K562 (cell line): ENCODE results near the gene CD160. TPM values are rescaled to one million over a fixed set of nuclear protein-coding genes. Genes with fewer than 3 reads are reported as not detected.

ENCODE experiments used
- ATAC-seq: fragments of 200-7000 bp; cut with Tn5 transposase; 3 replicates; pipeline ENCODE4 v1.9.1; 2020; ENCODE audit warnings: moderate library complexity
- BruUV-seq: library from RNA; stranded (reverse); fragments of 400-500 nt; replicated peaks from 2 replicates; lab custom pipeline; 2021; lab: Mats Ljungman, UMichigan
- CTCF ChIA-PET: fragments of 300-600 bp; formaldehyde crosslinking; extraction: SDS; loops from one replicate; lab custom pipeline; 2021; ENCODE audit warnings: low intra/inter-chr PET ratio; lab: Yijun Ruan, JAX
- POLR2A ChIA-PET: fragments of 300-600, 350-650 bp; sonication (Branson Sonifier 250); formaldehyde crosslinking; extraction: SDS; loops from one replicate; lab custom pipeline; 2021; ENCODE audit warnings: antibody characterized with exemption, inconsistent platforms; lab: Yijun Ruan, JAX
- DNase-seq, 4 experiments: peaks; one replicate each; pipeline versions ENCODE4 v3.0.0 to v3.0.0-alpha.2; 2011 to 2018; ENCODE audit warnings: low spot score in 3 of 4, mixed read lengths in 3 of 4; ENCODE audit errors: extremely low read depth in 1 of 4
- FAIRE-seq: peaks from 2 replicates; lab custom pipeline; 2011; peaks lifted over from hg19 to GRCh38; lab: Jason Lieb, UNC
- H2AFZ ChIP-seq: 2 replicates; pipeline ENCODE4 v1.6.0; 2011; ENCODE audit warnings: low read depth, low read length, control low read depth, inconsistent platforms
- H3K27ac ChIP-seq: fragments of 200-600 bp; 3 replicates; pipeline ENCODE4 v1.8.0; 2011; ENCODE audit warnings: low read depth, mild to moderate bottlenecking, control low read depth, inconsistent platforms, low read length, moderate library complexity, mixed read lengths; ENCODE audit errors: extremely low read depth
- H3K27me3 ChIP-seq, 2 experiments: fragments of 300-600 bp in 1 of 2; 2 replicates in 1 of 2; 3 replicates in 1 of 2; pipeline versions ENCODE4 v1.6.0 to v1.8.0; 2011; ENCODE audit warnings: inconsistent platforms in 2 of 2, low read length in 2 of 2, mild to moderate bottlenecking in 1 of 2, mixed read lengths in 1 of 2, moderate library complexity in 1 of 2; ENCODE audit not compliant: control insufficient read depth in 2 of 2, insufficient read depth in 2 of 2
- H3K36me3 ChIP-seq: fragments of 300-600 bp; 3 replicates; pipeline ENCODE4 v1.8.0; 2011; ENCODE audit warnings: mild to moderate bottlenecking, low read length, inconsistent platforms; ENCODE audit not compliant: control insufficient read depth, insufficient read depth
- H3K4me1 ChIP-seq, 2 experiments: fragments of 200-600 bp in 1 of 2; replicated peaks in 1 of 2; 2 replicates in 1 of 2; 3 replicates in 1 of 2; pipeline versions ENCODE4 v1.5.1 to v1.8.0; 2011; ENCODE audit warnings: inconsistent platforms in 2 of 2, low read length in 2 of 2, mild to moderate bottlenecking in 1 of 2, mixed read lengths in 1 of 2, moderate library complexity in 1 of 2; ENCODE audit not compliant: control insufficient read depth in 2 of 2, insufficient read depth in 2 of 2
- H3K4me2 ChIP-seq: 2 replicates; pipeline ENCODE4 v1.6.1; 2011; ENCODE audit warnings: low read length, control low read depth, inconsistent platforms, mixed read lengths; ENCODE audit not compliant: insufficient read depth
- H3K4me3 ChIP-seq: fragments of 200-600 bp; sonication (generic), shearing (Covaris generic); 2 replicates; pipeline ENCODE4 v1.5.1; 2016; ENCODE audit warnings: control low read depth, inconsistent platforms
- H3K79me2 ChIP-seq: fragments of 200-600 bp; 3 replicates; pipeline ENCODE4 v1.8.0; 2011; ENCODE audit warnings: low read length, inconsistent platforms; ENCODE audit not compliant: control insufficient read depth, insufficient read depth
- H3K9ac ChIP-seq, 2 experiments: 2 replicates each; pipeline versions ENCODE4 v1.6.0 to v1.6.1; 2011; ENCODE audit warnings: low read depth in 2 of 2, low read length in 2 of 2, control low read depth in 1 of 2, inconsistent platforms in 1 of 2, mild to moderate bottlenecking in 1 of 2, mixed read lengths in 1 of 2; ENCODE audit not compliant: insufficient read depth in 1 of 2
- H3K9me1 ChIP-seq: one replicate; pipeline ENCODE4 v1.6.0; 2011; ENCODE audit warnings: inconsistent platforms, mild to moderate bottlenecking, low read length, moderate library complexity; ENCODE audit not compliant: control insufficient read depth, insufficient read depth
- H3K9me3 ChIP-seq: replicated peaks from 2 replicates; pipeline ENCODE4 v1.5.1; 2011; ENCODE audit warnings: low read depth, low read length, inconsistent platforms; ENCODE audit not compliant: control insufficient read depth, insufficient read depth
- H4K20me1 ChIP-seq: replicated peaks from 2 replicates; pipeline ENCODE4 v1.6.1; 2011; ENCODE audit warnings: low read length, inconsistent platforms, mixed read lengths; ENCODE audit not compliant: control insufficient read depth, insufficient read depth
- ERF ChIP-seq: fragments of 450-650 bp; formaldehyde crosslinking; IDR thresholded peaks from 2 replicates; pipeline ENCODE4 v1.4.0; 2020; ENCODE audit warnings: mild to moderate bottlenecking, mixed read lengths
- MYBL2 ChIP-seq, 2 experiments: fragments of 450-650 bp in 1 of 2; sonication (generic) in 1 of 2; formaldehyde crosslinking in 1 of 2; IDR thresholded peaks; 2 replicates each; pipeline versions ENCODE4 v1.6.1 to v1.8.1; 2017 to 2022; ENCODE audit warnings: borderline replicate concordance in 1 of 2, inconsistent platforms in 1 of 2, low read depth in 1 of 2, mild to moderate bottlenecking in 1 of 2, missing genetic modification reagents in 1 of 2, moderate library complexity in 1 of 2
- RBBP5 ChIP-seq: fragments of 200-600 bp; sonication (generic); IDR thresholded peaks from 2 replicates; pipeline ENCODE4 v1.6.1; 2012; ENCODE audit warnings: borderline replicate concordance, mild to moderate bottlenecking, low read length, control low read depth, inconsistent platforms; ENCODE audit not compliant: insufficient read depth, poor library complexity, severe bottlenecking
- SAFB2 ChIP-seq: fragments of 200-400 bp; formaldehyde crosslinking; IDR thresholded peaks from 2 replicates; pipeline ENCODE4 v1.6.1; 2018; ENCODE audit warnings: borderline replicate concordance, low read length, low read depth, moderate library complexity; ENCODE audit not compliant: severe bottlenecking
- ZFP91 ChIP-seq: sonication (generic); formaldehyde crosslinking; IDR thresholded peaks from 2 replicates; pipeline ENCODE4 v1.8.0; 2022; ENCODE audit warnings: mild to moderate bottlenecking, missing genetic modification reagents
- ZNF175 ChIP-seq: fragments of 200-800 bp; sonication (Bioruptor generic); IDR thresholded peaks from 2 replicates; pipeline ENCODE4 v1.6.1; 2016; ENCODE audit warnings: low read depth, mild to moderate bottlenecking, missing genetic modification characterization, missing compliant biosample characterization
- ZNF445 ChIP-seq: fragments of 250-450 bp; sonication (Bioruptor Pico); IDR thresholded peaks from 2 replicates; pipeline ENCODE4 v1.4.0; 2020; ENCODE audit warnings: low read depth, mild to moderate bottlenecking, moderate library complexity
- ZNF696 ChIP-seq: fragments of 250-450 bp; sonication (Bioruptor Pico); conservative IDR thresholded peaks from 2 replicates; pipeline ENCODE4 v1.4.0; 2020; ENCODE audit warnings: mild to moderate bottlenecking, moderate library complexity
- WGBS: fragments of 100-300 bp; shearing (Covaris generic); methylation state at CpG from one replicate; pipeline ENCODE4 v1.1.6; 2016; ENCODE audit warnings: low coverage, mixed read lengths; ENCODE audit not compliant: insufficient coverage; ENCODE audit errors: missing lambda C conversion rate; 5-methylcytosine and 5-hydroxymethylcytosine counted together
- in situ Hi-C: fragments of 300-500 bp; cut with MboI; formaldehyde crosslinking; loops from 4 replicates; pipeline ENCODE4 v1.15.0; 2018; ENCODE audit warnings: inconsistent platforms, mixed read lengths
- intact Hi-C: fragments of 100-400 bp; cut with micrococcal nuclease; formaldehyde crosslinking; loops from 2 replicates; pipeline ENCODE4 v1.14.2; 2022
- polyA plus RNA-seq, 8 experiments: library from polyadenylated mRNA; depleted of rRNA in 4 of 8; stranded (reverse) in 5 of 8; unstranded in 3 of 8; fragments of >200 nt; fragmentation: Nextera tagmentation in 2 of 8; fragmentation: Illumina TruSeq in 1 of 8; extraction: Ambion mirVana in 2 of 8; extraction: Trizol in 1 of 8; gene quantifications; 2 replicates each; pipeline versions ENCODE4 v1.2.1 to v1.2.3, GENCODE V29; 2011 to 2014; ENCODE audit warnings: inconsistent platforms in 1 of 8, missing spikeins in 1 of 8
- total RNA-seq, 7 experiments: library from RNA; depleted of rRNA in 6 of 7; stranded (reverse); fragments of >200 nt in 6 of 7; fragmentation: Illumina TruSeq in 2 of 7; extraction: Trizol in 2 of 7; gene quantifications; 2 replicates each; pipeline versions ENCODE4 v1.2.1 to v1.2.3, GENCODE V29; 2011 to 2021; ENCODE audit warnings: low replicate concordance in 1 of 7

The CD160 gene
- total and polyA plus RNA-seq, 9 of the 15 experiments (the other 6 are each of a cell fraction or from before 2014, with no cell fraction given) = 0.01 TPM; not detected in 8

DNA sequence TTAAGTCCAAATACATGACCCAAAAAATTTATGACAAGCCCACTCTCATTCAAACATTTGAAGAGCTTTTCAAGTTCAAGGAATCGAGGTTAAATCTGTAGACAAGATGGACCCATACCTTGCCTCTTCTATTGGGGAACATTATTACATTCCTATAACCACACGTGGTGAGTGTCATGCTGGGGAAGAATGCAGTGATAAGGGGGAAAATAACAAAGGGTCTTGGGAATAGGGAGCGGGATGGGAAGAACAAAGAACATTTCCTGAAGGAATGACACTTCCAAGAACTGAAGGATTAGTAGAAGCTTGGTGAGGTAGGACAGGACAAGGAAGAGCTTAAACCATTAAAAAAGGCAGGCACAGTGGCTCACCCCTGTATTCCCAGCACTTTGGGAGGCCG, 31.0 kb upstream of the CD160 start:
- POLR2A ChIA-PET = no interaction called here
- ATAC-seq = no peak

More for the DNA sequence above, 31.0 kb upstream of the CD160 start:
- intact Hi-C loops (no loop called here), in situ Hi-C loops (no loop called here)
- Histone ChIP-seq H3K4me2 (no peak overlapping the region), H3K79me2 (no peaks in the 10 kb centered on the region), H3K4me1 (no peaks in the 10 kb centered on the region), H3K27me3 (no peaks in the 10 kb centered on the region), H3K4me3 (no peak overlapping the region), H3K27ac (no peak overlapping the region), H3K9me3 (no peaks in the 10 kb centered on the region), H3K9me1 (no peaks in the 10 kb centered on the region), H3K9ac (no peak overlapping the region), H2AFZ (no peak overlapping the region), H3K36me3 (no peaks in the 10 kb centered on the region), H4K20me1 (no peaks in the 10 kb centered on the region)
- TF ChIP-seq ZNF445 (CRISPR knock-in tag) (no peak), ZFP91 (no peak), RBBP5 (no peak), ZNF175 (CRISPR knock-in tag) (no peak), SAFB2 (no peak), ZNF696 (CRISPR knock-in tag) (no peak), ERF (CRISPR knock-in tag) (no peak), MYBL2 (IDR thresholded peaks at IDR 0.05; ENCODE audit: low read depth) (no peak), MYBL2 (CRISPR knock-in tag; IDR thresholded peaks at IDR 0.05; ENCODE audit: borderline replicate concordance) (no peak)
- FAIRE-seq (no peak), DNase-seq (no peak)
- no TSS peak for BruUV-seq
- WGBS = 41% methylated on average over 4 of the region's 4 CpGs
- CTCF ChIA-PET = no interaction called here
